GM12874 (cell line): ENCODE measurements around the gene ERICH6B.

Source experiments
- CTCF ChIP-seq: IDR thresholded peaks from 2 replicates; pipeline ENCODE4 v1.5.1; 2011; ENCODE audit warnings: low read depth, mild to moderate bottlenecking, control low read depth, low read length, moderate library complexity; ENCODE audit not compliant: insufficient read depth

ERICH6B gene

GRCh38 chr13:45508776-45509175, 106.8 kb downstream of the ERICH6B start:
- TF ChIP-seq CTCF: no peak

DNA sequence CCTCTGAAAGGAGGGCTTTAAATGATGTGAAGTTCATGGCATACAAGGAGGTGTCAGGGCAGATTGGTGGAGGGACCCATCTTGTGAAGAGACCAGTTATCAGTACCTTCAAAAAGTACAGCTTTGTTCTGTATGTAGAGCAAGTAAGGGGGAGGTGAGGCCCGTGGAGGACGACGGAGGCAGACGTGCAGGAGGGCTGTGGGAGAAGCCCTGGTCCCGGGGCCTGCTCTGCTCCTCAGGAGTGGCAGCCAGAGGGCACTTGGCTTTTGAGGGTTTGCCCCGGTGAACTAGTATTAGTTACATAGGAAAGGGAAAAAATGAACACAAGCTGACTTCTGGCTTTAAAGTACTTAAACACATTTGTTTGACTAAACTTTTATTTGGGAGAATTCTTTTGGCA, 108.7 kb downstream of the ERICH6B start:
- TF ChIP-seq CTCF: no peak

DNA sequence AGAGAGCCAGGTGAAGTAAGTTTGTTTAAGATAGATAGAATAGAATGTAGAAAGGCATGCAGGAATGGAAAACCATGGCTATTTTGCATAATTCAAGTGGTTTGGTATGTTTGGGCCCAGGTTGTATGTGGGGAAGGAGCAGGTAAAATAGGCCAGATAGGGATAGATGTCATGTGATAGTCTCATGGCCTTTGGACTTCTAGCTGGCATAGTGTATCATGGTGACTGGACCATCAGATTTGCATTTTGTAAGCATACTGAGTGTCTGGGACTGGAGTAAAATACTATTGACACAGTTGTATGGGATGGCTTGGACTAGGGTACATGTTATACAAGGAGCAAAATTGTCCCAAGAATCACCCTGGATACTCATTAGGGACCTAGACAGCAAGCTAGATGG, 111.9 kb downstream of the ERICH6B start:
- TF ChIP-seq CTCF: no peak

- no peak for TF ChIP-seq CTCF
Measured at GRCh38 chr13:45501175-45501526, 114.4 kb downstream of the ERICH6B start.

GRCh38 chr13:45500492-45501174, 114.9 kb downstream of the ERICH6B start:
- no peak for TF ChIP-seq CTCF

- no peak for TF ChIP-seq CTCF
Measured at GRCh38 chr13:45496942-45497341, 118.6 kb downstream of the ERICH6B start.

GRCh38 chr13:45492538-45492937, 123.0 kb downstream of the ERICH6B start:
- no peak for TF ChIP-seq CTCF
